Fibroblast of peridontal ligament (primary cell): ENCODE data around the gene OR52B2.

ENCODE experiments used
- DNase-seq: peaks from one replicate; pipeline ENCODE4 v3.0.0-alpha.2; 2010; ENCODE audit errors: extremely low read depth

OR52B2 gene

DNA sequence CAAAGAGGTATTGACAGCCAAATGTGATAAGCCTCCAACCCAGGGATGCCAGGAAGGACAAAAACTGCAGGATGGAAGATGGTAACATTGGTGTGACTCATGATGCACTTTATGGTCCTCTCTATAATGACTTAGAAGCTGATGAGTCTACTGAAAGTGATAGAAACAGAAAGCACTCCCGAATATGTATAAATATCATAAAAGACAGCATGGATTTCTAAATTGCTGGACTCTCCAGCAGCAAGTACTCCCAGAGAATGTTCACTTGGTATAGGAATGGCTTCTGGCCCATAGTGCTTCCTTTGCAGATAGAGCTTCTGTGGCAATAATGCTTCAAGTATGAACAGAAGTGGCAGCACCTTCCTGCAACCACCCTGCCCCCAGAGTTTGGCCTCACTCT is at the start of gene OR52B2:
TSS of gene OR52B2 (minus strand) at position 101 of the 400 bp plus-strand sequence. CDS start at position 101, 0 bp downstream.
- DNase-seq: no peak

DNA sequence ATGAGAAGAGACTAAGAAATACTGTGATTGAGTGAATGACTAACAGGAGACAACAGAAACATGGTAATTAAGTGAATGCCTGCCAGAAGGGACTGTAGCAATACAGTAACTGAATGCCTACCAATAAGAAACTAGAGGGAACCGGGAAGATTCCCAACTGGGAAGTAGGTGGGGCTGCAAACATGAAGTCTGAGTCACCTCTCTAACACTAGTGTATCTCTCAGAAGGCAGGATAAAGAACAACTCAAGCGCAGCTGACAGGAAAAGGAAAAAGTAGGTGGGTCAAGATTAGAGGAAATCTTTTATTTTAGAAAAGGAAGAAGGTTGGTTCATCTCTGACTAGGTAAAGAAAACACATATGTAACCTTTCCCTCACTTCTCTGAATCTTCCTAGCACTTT is 49.2 kb upstream of the OR52B2 start:
- DNase-seq: peak; percentile 96

- no peak for DNase-seq
Measured at GRCh38 chr11:6217722-6218121, 47.6 kb upstream of the OR52B2 start.

GRCh38 chr11:6216501-6216900 is 46.4 kb upstream of the OR52B2 start:
- no peak for DNase-seq

DNA sequence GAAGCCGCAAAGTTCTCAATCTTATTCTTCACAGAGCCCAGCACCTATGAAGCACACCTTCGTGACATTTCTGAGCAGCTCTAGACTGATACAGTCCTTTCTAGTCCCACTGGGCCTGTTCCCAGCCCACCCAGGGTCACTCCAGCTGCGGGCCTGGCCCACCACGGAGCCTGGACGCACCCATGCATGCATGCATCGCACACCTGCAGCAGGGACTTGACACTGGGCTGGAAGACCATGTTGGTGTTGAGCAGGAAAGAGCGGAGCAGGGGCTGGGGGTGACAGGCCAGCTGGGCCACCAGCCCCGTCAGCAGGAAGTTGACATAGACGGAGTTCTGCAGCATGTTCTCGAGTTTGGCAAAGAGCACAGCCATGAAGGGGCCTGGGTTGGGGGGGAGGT is 44.4 kb upstream of the OR52B2 start:
- no peak for DNase-seq

DNA sequence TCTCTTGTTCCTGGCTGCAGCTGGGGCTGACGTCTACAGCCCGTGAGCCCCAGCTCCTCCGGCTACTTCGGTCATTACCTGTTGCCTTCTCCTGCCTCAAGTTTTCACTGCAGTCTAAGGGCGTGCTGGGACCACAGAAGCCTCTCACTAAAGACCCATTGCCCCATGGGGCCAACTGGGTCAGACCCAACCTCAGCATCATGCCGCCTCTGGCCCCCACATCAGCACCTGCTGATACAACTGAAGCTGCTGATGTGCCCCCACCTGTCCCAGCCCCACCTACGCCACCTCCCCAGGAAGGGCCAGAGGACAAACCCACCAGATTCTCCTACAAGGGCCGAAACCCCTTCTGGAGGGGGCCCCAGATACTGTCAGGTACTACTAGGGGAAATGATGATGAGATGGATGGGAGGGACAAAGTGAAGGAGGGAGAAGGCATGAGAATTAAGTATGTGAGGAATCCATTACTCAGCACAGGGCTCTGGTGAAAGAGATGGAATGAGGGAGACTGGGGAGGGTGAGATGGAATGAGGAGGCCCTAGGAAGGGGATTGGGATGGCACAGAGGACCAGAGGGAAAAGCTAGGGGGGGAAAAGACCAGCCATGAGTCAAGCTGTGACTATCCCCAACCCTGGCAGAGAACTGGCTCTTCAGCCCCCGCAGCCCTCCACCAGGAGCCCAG is 40.3 kb upstream of the OR52B2 start:
- DNase-seq: peak; percentile 10

GRCh38 chr11:6209801-6210200 is 39.7 kb upstream of the OR52B2 start:
- no peak for DNase-seq

DNA sequence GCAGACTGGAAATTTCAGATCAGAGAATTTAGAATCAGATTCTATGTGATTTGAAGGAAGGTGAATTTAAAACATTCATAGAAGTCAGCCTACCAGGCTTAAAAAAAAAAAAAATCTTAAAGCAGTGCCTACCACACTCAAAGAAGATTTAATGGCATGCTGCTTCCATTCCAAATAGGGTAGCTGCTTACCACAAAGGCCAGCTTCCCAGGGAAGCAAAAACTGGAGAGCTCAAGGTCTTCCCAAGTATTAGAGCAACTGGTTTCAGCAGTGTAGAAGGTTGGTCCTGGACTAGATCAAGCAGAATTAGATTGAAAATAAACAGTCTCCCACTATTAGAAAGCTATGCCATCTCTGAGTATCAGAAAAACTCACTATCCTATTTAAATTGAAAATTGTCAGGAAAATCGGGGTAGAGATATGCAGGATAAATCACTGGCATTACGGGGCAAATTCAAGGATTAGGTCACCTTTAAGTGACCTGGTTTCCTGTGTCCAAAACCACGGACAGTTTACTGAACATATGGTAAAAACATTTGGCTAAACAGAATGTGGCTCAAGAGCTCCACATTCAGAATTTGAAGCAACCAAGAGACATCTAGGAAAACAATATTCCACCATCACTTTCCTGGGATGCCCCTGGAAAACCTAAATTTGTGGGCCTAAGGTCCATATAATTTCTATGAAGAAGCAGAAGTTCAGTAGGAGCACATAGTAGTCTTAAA is 36.5 kb upstream of the OR52B2 start:
- DNase-seq: peak; percentile 2

DNA sequence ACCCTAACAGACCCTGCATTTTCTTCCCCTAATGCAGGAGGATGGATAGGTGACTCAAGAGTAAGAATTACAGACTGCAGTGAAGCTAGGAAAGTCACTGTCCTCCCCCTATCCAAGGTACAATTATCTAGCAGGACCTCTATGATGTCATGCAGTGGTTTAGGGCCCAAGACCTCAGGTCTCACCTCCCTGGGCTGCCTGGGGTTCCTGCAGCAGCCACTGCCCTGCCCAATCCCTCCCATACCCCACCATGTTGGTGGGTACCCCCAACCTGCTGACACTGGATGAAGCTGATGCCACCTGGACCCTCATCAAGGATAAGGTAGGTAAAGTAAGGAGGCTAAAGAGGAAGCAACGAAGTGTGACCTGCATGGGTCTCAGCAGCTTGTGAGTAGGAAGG is 35.2 kb upstream of the OR52B2 start, which contains the start of gene C11orf42:
TSS of gene C11orf42 (plus strand) at position 192 of the 400 bp plus-strand sequence. CDS start at position 251, 59 bp downstream.
- no peak for DNase-seq

DNA sequence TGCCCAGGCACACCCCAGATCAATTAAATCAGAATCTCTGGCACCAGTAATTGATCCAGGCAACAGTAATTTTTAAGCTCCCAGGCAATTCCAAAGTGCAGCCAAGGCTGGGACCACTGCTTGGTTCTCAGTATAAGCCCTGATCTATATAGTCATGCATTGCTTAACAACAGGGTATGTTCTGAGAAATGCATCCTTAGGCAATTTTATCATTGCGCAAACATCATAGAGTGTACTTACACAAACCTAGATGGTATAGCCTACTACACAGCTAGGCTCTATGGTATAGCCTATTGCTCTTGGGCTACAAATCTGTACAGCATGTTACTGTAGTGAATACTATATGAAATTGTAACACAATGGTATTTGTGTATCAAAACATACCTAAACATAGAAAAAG is 34.6 kb upstream of the OR52B2 start:
- DNase-seq: no peak

DNA sequence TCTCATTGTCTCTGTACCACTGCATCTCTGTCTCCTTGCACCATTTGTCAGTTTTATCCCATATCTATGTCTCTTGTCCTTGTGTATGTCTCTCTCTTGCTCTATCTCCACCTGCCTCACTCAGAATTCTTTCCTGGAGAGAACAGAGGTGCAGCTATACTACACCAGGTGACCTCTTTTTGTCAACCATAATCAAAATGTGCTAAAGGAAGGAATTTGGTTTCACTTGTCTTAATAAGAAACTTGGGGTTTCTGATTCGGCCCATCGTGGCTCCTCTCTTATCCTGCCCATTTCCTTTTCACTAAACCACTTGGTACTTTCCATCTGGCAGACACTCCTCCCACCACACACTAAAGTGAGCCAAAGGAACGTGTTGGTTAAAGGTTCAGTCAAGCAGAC is 33.2 kb upstream of the OR52B2 start:
- DNase-seq: no peak

DNA sequence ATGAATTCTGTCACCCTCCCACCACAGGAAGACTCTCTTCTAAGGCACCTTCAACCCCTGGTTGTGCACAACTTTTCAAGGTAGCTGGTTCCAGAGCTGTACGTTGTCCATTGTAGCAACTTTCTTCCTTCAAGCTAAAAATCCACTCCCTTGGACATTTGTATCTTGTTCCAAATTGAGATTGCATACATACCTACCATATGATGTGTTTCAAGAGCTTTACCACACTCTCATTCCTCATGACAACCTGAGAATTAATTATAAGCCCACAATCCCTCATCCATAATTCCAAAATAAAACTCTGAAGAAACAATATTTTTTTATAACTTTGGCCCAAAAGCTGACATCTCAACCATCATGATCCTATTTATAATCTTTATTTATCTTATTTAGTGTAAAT is 31.9 kb upstream of the OR52B2 start:
- peak; percentile 3 for DNase-seq

DNA sequence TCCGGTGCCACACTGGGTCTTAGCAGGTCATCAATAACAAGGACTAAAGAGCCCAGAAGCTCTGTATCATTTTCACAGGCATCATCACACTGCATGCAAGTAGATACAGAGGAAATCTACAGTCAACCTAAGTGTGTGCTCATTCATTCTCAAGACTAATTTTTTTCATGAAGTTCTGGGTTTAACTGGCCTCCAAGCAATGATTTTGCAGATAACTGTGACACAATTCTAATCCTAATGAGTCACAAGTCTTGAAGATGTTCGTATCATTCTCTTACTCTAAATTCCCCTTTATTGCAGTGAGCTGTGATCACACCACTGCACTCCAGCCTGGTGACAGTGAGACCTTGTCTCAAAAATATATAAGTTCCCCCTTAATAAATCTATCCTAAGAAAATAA is 31.4 kb upstream of the OR52B2 start:
- DNase-seq: no peak

DNA sequence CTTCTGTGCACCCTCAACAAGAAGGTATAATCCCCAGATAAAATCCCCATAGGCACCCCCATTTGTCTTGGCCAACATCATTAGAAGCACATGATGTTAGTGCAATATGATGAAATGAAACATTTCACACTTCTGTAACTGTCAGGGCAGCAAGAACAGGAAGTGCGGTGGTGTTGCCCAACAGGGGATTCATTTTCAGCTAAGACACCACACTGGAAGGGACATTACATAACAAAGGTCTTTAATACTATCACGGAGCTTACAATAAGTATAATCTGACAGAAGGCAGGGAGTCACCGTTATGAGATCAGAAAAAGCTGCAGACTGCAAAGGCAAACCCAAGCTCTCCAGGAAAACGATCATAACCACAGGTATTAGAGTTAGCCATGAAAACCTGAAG is 30.8 kb upstream of the OR52B2 start:
- DNase-seq: no peak

- no peak for DNase-seq
Measured at GRCh38 chr11:6199174-6199810, 29.2 kb upstream of the OR52B2 start, which contains the start of gene OR52W1. OR52W1 (plus strand) TSS chr11:6199224; CDS start chr11:6199224, 0 bp downstream.

DNA sequence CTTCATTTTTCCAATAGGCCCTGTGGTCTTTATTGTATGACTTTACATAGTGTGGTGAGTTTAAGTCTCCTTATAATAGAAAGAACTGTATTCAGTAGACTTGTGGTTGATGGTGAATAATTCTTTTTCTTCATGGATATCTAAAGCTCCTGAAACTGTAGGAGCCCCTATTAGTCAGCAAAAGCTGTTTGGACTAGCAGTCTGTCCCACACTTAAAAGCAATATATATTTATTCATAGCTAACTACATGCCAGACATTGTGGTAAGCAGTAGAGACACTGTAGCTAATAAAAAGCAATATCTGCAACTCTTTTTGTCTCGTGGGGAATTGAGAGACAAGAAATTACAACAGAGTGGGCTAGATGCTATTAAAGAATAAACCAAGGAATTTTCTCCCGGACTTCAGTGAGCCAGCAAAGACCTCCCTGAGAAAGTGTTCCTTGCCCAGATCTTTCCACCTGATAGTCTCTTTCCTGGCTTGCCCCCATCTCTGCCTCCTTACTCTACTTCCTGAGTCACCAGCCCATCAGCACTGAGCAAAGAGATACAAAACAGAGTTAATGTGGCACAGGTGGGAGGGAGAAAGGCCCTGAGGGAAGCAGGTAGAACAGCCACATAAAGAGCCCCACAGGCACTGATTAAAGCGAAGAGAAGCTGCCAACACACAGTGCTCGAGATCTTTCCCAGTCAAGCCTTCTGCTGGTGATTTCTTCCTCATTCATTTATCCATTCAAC is 27.5 kb upstream of the OR52B2 start:
- no peak for DNase-seq

DNA sequence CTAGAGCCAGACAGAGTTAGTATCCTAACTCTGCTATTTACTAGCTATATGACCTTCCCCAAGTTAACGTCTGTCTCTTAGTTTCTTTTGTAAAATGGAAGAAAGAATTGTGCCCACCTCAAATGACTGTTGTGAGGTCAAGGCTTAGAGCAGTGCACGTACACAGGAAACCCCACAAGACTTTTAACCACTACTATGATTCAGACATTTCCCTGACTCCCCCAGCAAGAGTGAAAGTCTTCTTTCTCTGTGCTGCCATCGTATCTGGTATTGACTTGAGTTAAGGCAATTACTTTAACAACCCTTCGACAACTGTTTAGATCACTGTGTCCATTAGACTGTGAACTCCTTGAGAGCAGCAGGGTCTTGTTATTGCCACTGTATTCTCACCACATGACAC is 26.3 kb upstream of the OR52B2 start:
- no peak for DNase-seq

DNA sequence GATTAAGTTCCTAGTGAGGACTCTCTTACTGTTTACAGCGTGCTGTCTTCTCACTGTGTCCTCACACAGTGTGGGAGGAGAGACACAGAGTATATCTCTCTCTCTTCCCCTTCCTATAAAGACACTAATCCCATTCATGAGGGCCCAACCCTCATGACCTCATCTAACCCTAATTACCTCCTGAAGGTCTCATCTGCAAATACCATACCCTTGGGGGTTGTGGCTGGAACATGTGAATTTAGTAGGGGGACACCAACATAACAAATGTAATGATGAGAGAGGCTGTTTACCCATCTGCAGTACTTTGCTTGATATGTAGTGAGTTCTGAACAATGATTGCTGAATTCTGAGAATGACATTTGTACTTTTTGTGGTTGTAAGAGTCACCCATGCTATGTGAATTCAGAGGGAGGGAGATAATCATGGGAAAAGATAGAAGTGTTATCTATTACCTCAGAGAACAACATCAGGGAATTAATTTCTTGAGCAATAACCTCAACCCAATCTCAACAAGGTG is 24.0 kb upstream of the OR52B2 start:
- no peak for DNase-seq

DNA sequence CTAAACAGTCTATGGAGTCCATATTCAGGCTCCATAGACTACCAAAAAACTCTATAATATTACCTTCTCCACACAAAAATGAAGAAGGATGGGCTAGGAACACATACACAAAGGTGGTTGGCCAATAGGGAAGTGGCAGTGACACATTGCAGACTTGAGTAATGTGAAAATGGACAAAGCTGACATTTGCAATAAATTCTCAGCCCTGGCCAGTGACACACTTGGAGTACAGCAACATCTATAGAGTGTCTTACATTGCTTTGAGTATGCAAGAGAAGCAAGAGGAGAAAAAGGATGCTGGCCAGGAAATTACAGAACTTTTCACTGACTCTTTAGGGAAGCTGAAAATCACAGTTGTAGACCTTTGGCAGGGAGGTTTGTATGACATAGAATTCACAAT is 21.6 kb upstream of the OR52B2 start:
- DNase-seq: no peak

DNA sequence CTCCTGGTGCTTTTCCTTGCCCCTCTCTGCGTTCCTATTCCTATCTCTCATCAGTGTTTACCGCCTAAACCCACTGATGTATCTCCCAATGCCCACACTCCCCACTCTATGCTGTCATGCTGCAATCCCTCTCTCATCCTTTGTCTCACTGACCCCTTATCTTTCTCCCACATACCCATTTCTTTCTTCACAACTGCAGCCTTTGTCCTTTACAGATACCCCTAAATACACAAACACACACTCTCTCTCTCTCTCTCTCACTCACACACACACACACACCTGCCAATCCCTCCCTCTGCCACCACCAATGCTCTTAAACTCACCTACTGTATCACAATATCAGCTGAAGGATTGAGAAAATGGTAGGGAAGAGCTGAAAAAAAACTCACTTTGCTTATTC is 5.3 kb upstream of the OR52B2 start:
- DNase-seq: no peak

DNA sequence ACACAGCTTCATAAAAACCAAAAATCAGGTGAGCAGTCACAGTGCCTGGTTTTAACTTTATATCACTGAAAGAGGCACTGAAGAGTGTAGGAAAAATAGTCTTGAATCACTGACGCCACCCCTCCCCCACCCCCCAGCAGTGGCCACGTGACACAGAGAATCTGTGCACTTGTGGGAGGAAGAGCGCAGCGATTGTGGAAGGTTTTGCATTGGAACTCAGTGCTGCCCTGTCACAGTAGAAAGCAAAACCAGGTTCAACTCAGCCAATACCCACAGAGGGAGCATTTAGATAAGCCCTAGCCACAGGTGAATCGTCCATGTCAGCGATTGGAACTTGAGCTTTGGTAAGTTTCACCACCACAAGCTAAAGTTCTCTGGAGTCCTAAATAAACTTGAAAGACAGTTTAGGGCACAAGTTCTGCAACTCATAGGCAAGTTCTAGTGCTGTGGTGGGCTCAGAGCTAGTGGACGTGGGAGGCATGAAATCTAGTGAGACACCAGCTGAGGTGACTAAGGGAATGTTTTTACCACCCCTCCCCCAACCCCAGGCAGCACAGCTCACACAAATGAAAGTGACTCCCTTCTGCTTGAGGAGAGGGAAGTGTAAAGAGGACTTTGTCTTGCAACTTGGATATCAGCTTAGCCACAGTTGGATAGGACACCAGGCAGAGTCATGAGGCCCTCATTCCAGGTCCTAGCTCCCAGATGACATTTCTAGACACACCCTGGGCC is 13.3 kb downstream of the OR52B2 start:
- DNase-seq: no peak
